Transverse colon (tissue), 4 donors: ENCODE data around the gene C2orf42. TPM values are rescaled to one million over a fixed set of nuclear protein-coding genes. Genes with fewer than 3 reads are reported as not detected.

Experiments used
- DNase-seq: peaks from one replicate; pipeline ENCODE4 v3.0.0-alpha.2; 2019
- H3K27ac ChIP-seq, 4 donors: fragments of 200-600 bp; sonication (generic); 2 replicates each; pipeline ENCODE4 v1.5.1; 2016 to 2018; ENCODE audit warnings: inconsistent platforms in 4 of 4
- H3K27me3 ChIP-seq: fragments of 200-600 bp; sonication (generic); 2 replicates; pipeline ENCODE4 v1.5.1; 2017; ENCODE audit warnings: inconsistent platforms
- H3K36me3 ChIP-seq, 4 donors: fragments of 200-600 bp; sonication (generic); 2 replicates each; pipeline ENCODE4 v1.5.1; 2017 to 2019; ENCODE audit warnings: inconsistent platforms in 4 of 4
- H3K4me1 ChIP-seq, 4 donors: fragments of 200-600 bp; sonication (generic); 2 replicates each; pipeline ENCODE4 v1.5.1; 2017 to 2020; ENCODE audit warnings: inconsistent platforms in 4 of 4
- H3K4me3 ChIP-seq, 4 donors: fragments of 200-600 bp; sonication (generic); 1 replicate in 1 of 4; 2 replicates in 3 of 4; pipeline versions ENCODE4 v1.5.1 to v1.6.1; 2017 to 2019; ENCODE audit warnings: inconsistent platforms in 4 of 4
- H3K9me3 ChIP-seq, 2 donors: fragments of 200-600 bp; sonication (generic); 2 replicates each; pipeline ENCODE4 v1.5.1; 2017 to 2019; ENCODE audit warnings: inconsistent platforms in 2 of 2
- EP300 ChIP-seq: sonication (generic); formaldehyde crosslinking; IDR thresholded peaks from one replicate; pipeline ENCODE4 v1.6.1; 2017; ENCODE audit warnings: antibody characterized with exemption, low read depth
- POLR2A ChIP-seq: fragments of 450-650 bp; IDR thresholded peaks from one replicate; pipeline ENCODE4 v1.6.1; 2016; ENCODE audit warnings: antibody characterized with exemption, mild to moderate bottlenecking, moderate library complexity
- POLR2AphosphoS5 ChIP-seq, 3 donors: sonication (generic); formaldehyde crosslinking; IDR thresholded peaks; one replicate each; pipeline ENCODE4 v1.6.1; 2016; ENCODE audit warnings: antibody characterized with exemption in 3 of 3
- WGBS, 2 donors: methylation state at CpG; one replicate each; pipeline ENCODE4 v1.1.5; 2018; ENCODE audit warnings: low coverage in 1 of 2; 5-methylcytosine and 5-hydroxymethylcytosine counted together
- in situ Hi-C, 4 donors: fragments of 200-750 bp; cut with MboI; loops; one replicate each; pipeline versions ENCODE4 v1.15.0 to v1.15.1; 2017; ENCODE audit warnings: low sequenced_read_pairs in 3 of 4, low pct_ligation_motif_present in 1 of 4, low pct_unique_long_range_greater_than_20kb in 1 of 4
- intact Hi-C: fragments of 100-400 bp; cut with DNase I; formaldehyde crosslinking; loops from one replicate; pipeline ENCODE4 v1.15.1; 2023; ENCODE audit warnings: low total_unique reads
- total RNA-seq, 4 donors: library from RNA; depleted of rRNA; stranded (reverse); fragments of >200 nt; gene quantifications; one replicate each; pipeline ENCODE4 v1.1.0, GENCODE V29; 2016
- TF ChIP-seq, protein P1 (sequence below), 5 experiments: fragments of 200-600 bp in 3 of 5; fragments of 450-650 bp in 2 of 5; sonication (generic) in 3 of 5; IDR thresholded peaks; 1 replicate in 2 of 5; 2 replicates in 3 of 5; pipeline ENCODE4 v1.5.1; 2016 to 2017; ENCODE audit warnings: antibody characterized with exemption in 5 of 5, inconsistent platforms in 3 of 5, mild to moderate bottlenecking in 2 of 5, moderate library complexity in 1 of 5

C2orf42 gene
- total RNA-seq, 4 donors from 2014 or later: 2.2 to 14.0 (median 11.1) TPM

DNA sequence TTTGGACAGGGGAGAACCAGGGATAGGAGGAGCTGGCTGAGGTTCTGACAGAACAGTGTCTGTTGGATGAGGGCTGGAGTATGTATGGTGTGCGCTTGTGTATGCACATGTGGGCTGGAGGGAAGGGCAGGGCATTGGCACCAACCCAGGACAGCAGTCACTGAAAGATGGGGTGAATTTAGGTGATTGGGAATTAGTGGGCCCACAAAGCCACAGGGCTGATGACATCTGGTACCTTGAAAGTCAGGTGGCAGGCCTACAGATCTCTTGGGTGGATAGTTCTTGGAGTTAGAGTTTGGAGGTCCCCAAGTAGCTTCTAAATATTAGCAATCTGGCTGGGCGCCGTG, 45.7 kb downstream of the C2orf42 start:
- TF ChIP-seq POLR2A: no peak
- TF ChIP-seq, protein P1, sequence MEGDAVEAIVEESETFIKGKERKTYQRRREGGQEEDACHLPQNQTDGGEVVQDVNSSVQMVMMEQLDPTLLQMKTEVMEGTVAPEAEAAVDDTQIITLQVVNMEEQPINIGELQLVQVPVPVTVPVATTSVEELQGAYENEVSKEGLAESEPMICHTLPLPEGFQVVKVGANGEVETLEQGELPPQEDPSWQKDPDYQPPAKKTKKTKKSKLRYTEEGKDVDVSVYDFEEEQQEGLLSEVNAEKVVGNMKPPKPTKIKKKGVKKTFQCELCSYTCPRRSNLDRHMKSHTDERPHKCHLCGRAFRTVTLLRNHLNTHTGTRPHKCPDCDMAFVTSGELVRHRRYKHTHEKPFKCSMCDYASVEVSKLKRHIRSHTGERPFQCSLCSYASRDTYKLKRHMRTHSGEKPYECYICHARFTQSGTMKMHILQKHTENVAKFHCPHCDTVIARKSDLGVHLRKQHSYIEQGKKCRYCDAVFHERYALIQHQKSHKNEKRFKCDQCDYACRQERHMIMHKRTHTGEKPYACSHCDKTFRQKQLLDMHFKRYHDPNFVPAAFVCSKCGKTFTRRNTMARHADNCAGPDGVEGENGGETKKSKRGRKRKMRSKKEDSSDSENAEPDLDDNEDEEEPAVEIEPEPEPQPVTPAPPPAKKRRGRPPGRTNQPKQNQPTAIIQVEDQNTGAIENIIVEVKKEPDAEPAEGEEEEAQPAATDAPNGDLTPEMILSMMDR (IDR thresholded peaks at IDR 0.05): no peak
- TF ChIP-seq POLR2AphosphoS5 (IDR thresholded peaks at IDR 0.05): no peak
- TF ChIP-seq EP300: no peak
- Histone ChIP-seq H3K4me3 (no peak overlapping the region), H3K4me1 (peaks cover 8 to 20% (median 19%) of the 10 kb centered on the region in 4 donors), H3K27me3 (no peaks in the 10 kb centered on the region), H3K36me3 (no peaks in the 10 kb centered on the region), H3K9me3 (no peaks in the 10 kb centered on the region), H3K27ac (no peak overlapping the region)
- intact Hi-C loops: no loop called here
- DNase-seq: no peak
- in situ Hi-C loops: loop anchor here (5.0 to 10.0 kb wide), 4 partner anchors 70 to 240 kb away; partner anchors contain the start of gene MXD1 (in 2 of the 4)
- whole genome bisulfite sequencing, 2 donors: 98% methylated on average over 3 of the region's 3 CpGs; no CpG with 5 or more reads in 1 of the 2 donors

DNA sequence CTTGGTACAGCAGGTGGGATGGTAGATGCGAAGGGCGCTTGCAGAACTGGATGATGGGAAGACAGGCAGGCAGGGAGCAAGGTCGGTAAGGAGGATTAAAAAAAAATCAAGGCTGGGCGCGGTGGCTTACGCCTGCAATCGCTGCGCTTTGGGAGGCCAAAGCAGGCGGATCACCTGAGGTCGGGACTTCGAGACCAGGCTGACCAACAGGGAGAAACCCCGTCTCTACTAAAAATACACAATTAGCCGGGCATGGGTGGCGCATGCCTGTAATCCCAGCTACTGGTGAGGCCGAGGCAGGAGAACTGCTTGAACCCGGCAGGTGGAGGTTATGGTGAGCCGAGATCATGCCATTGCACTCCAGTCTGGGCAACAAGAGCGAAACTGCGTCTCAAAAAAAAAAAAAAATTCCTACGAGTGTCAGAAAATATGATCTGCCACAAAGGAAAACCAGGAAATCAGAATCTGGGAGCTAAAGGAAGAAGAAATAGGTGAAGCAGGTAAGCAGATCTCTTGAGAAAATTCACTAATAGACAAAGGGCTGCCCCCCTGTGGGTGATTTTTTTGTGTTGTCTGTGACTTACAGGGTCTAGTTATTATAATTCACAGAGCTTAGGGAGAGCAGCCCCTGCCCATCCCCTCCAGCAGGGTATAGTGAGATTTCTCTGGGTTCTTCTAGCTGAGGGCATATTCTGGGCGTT, 46.2 kb downstream of the C2orf42 start:
- Histone ChIP-seq H3K27ac (no peak overlapping the region), H3K4me3 (no peak overlapping the region), H3K36me3 (no peaks in the 10 kb centered on the region), H3K27me3 (no peaks in the 10 kb centered on the region), H3K9me3 (no peaks in the 10 kb centered on the region), H3K4me1 (peaks cover 8 to 20% (median 19%) of the 10 kb centered on the region in 4 donors)
- intact Hi-C loops: no loop called here
- 92 to 96% methylated on average over 13 to 21 of the region's 21 CpGs for WGBS, 2 donors
- in situ Hi-C loops: loop anchor here (5.0 to 10.0 kb wide), 4 partner anchors 70 to 240 kb away; partner anchors contain the start of gene MXD1 (in 2 of the 4)
- TF ChIP-seq, protein P1 (IDR thresholded peaks at IDR 0.05): no peak
- TF ChIP-seq POLR2AphosphoS5 (IDR thresholded peaks at IDR 0.05): no peak
- TF ChIP-seq POLR2A: no peak
- no peak for TF ChIP-seq EP300
- DNase-seq: no peak

DNA sequence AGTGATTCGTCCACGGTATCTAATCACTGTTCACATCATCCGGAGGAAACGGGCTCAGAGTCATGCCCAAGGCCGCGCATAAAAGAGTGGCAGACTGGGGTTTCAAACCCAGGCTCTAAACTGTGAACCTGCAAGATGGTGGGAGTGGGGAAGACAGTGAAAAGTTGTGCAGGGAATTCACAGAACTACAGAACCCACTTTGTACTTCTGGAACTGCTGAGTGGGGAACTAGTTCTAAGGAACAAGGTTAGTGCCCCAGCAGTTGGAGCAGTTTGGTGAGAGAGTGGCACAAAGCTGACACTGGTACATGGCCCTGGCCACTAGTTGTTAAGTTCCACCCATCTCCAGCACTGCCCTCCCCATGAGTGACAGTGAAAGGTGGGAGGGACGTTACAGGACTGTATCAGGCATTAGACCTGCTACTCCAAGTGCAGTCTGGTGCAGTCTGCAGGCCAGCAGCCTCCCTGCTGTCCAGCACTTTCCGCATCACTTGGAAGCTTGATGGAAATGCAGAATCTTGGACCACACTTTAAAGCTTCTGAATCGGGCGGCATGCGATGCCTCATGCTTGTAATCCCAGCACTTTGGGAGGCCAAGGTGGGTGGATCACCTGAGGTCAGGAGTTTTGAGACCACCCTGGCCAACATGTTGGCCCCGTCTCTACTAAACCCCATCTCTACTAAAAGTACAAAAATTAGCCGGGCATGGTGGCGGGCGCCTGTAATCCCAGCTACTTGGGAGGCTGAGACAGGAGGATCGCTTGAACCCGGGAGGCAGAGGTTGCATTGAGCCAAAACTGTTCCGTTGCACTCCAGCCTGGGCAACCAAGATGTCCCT, 47.3 kb downstream of the C2orf42 start:
- H3K4me3 ChIP-seq: peak overlapping the region in 3 of 4 donors; percentile 36 to 61 (median 54)
- TF ChIP-seq EP300: no peak
- TF ChIP-seq POLR2AphosphoS5 (IDR thresholded peaks at IDR 0.05): peak; percentile 49 to 65 (median 50)
- WGBS, 2 donors: 7 to 61% methylated on average over 5 to 18 of the region's 18 CpGs
- intact Hi-C loops: loop anchor here (2.0 kb wide), 1 partner anchor 229 kb away; the partner anchor contains the start of gene MXD1
- H3K27me3 ChIP-seq: no peaks in the 10 kb centered on the region
- H3K4me1 ChIP-seq: peaks cover 8 to 20% (median 19%) of the 10 kb centered on the region in 4 donors
- H3K36me3 ChIP-seq: no peaks in the 10 kb centered on the region
- H3K27ac ChIP-seq: peak overlapping the region; percentile 89 to 98 (median 94)
- H3K9me3 ChIP-seq: no peaks in the 10 kb centered on the region
- in situ Hi-C loops: loop anchor here (10.0 kb wide), 3 partner anchors 69 to 239 kb away; partner anchors contain the start of gene MXD1 (in 1 of the 4)
- peak; percentile 63 for DNase-seq

DNA sequence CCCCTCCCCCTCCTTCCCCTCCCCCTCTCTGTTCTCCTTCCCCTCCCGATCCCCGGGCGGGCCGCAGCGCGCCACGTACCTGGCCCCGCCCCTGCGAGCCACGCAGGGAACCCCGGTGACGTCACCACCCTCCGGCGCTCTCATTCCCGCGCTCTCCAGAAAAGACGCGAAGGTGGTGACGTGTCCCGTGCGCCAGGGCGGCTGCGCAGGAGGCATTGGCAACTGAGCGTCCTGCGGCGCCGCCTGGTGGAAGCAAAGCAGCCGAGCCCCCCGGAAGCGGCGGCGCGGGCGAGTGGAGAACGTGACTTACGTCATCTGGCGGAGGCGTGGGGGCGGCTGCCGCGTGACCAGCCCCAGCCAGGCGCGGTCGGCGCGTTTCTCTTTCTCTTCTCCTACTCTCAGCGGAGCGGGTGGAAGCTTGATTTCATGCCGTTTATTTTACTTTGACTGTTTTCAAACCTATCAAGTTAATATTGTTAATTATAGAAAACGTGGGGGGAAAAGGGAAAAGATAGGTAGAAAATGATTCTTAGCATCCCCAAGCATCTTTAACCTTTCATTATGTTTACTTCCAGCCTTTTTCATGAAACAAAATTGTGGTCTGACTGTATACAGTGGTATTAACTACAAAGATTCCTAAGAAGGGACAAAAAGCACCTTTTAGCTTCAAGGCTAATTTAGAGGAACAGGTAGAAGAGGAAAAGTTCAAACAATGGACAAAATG, 48.1 kb downstream of the C2orf42 start:
- in situ Hi-C loops: loop anchor here (10.0 kb wide), 3 partner anchors 68 to 238 kb away; partner anchors contain the start of gene MXD1 (in 1 of the 4)
- peak overlapping the region; percentile 94 to 98 (median 97) for H3K27ac ChIP-seq
- H3K36me3 ChIP-seq: no peaks in the 10 kb centered on the region
- intact Hi-C loops: loop anchor here (1.0 to 2.0 kb wide), 2 partner anchors 55 to 228 kb away; partner anchors contain the start of genes MXD1 and PCBP1
- WGBS, 2 donors: 1 to 3% methylated on average over 12 to 34 of the region's 50 CpGs
- DNase-seq: peak; percentile 100
- H3K4me1 ChIP-seq: peaks cover 8 to 20% (median 19%) of the 10 kb centered on the region in 4 donors
- no peaks in the 10 kb centered on the region for H3K27me3 ChIP-seq
- no peaks in the 10 kb centered on the region for H3K9me3 ChIP-seq
- peak; percentile 91 to 97 (median 93) for TF ChIP-seq POLR2AphosphoS5 (IDR thresholded peaks at IDR 0.05)
- peak; percentile 87 for TF ChIP-seq EP300
- TF ChIP-seq, protein P1 (IDR thresholded peaks at IDR 0.05): peak; percentile 85 to 100 (median 95)
- TF ChIP-seq POLR2A: peak; percentile 62
- peak overlapping the region in 3 of 4 donors; percentile 36 to 74 (median 61) for H3K4me3 ChIP-seq
